K562 (cell line): Measurements from ENCODE around the gene ARHGAP26. TPM values are rescaled to one million over a fixed set of nuclear protein-coding genes. Genes with fewer than 3 reads are reported as not detected.

Source experiments
- CHAMP1 ChIP-seq: fragments of 450-650 bp; IDR thresholded peaks from 2 replicates; pipeline ENCODE4 v1.6.1; 2016; ENCODE audit warnings: mild to moderate bottlenecking
- HMGN3 ChIP-seq: IDR thresholded peaks from 2 replicates; pipeline ENCODE4 v1.6.1; 2011; ENCODE audit warnings: borderline replicate concordance, low read depth, mild to moderate bottlenecking, mixed read lengths, low read length; ENCODE audit not compliant: insufficient read length; ENCODE audit errors: extremely low read depth
- MITF ChIP-seq: IDR thresholded peaks from 2 replicates; pipeline ENCODE4 v1.6.1; 2014; ENCODE audit warnings: antibody characterized with exemption
- PRDM10 ChIP-seq: fragments of 450-650 bp; IDR thresholded peaks from 2 replicates; pipeline ENCODE4 v1.6.1; 2018; ENCODE audit not compliant: partially characterized antibody
- RAD21 ChIP-seq, 2 experiments: fragments of 250-450 bp in 1 of 2; fragments of 450-650 bp in 1 of 2; sonication (Bioruptor Pico) in 1 of 2; formaldehyde crosslinking in 1 of 2; IDR thresholded peaks in 1 of 2; conservative IDR thresholded peaks in 1 of 2; 2 replicates each; pipeline versions ENCODE4 v1.4.0 to v1.8.0; 2020 to 2022; ENCODE audit warnings: mild to moderate bottlenecking in 2 of 2, moderate library complexity in 1 of 2
- SMARCA4 ChIP-seq: fragments of 450-650 bp; IDR thresholded peaks from 2 replicates; pipeline ENCODE4 v1.6.1; 2016
- STAT6 ChIP-seq: sonication (generic); formaldehyde crosslinking; IDR thresholded peaks from 2 replicates; pipeline ENCODE4 v1.8.1; 2023; ENCODE audit warnings: mild to moderate bottlenecking, missing genetic modification reagents
- TAF15 ChIP-seq: fragments of 200-400 bp; formaldehyde crosslinking; IDR thresholded peaks from 2 replicates; pipeline ENCODE4 v1.6.1; 2017; ENCODE audit warnings: mild to moderate bottlenecking, low read depth, low read length, moderate library complexity
- TFAM ChIP-seq: fragments of 250-450 bp; sonication (Bioruptor Pico); conservative IDR thresholded peaks from 2 replicates; pipeline ENCODE4 v1.5.0; 2021; ENCODE audit warnings: mild to moderate bottlenecking, moderate library complexity
- VEZF1 ChIP-seq: fragments of 200-800 bp; sonication (Bioruptor generic); IDR thresholded peaks from 2 replicates; pipeline ENCODE4 v1.6.1; 2017; ENCODE audit warnings: missing genetic modification characterization, missing compliant biosample characterization
- ZNF445 ChIP-seq: fragments of 250-450 bp; sonication (Bioruptor Pico); IDR thresholded peaks from 2 replicates; pipeline ENCODE4 v1.4.0; 2020; ENCODE audit warnings: low read depth, mild to moderate bottlenecking, moderate library complexity
- ZNF77 ChIP-seq: fragments of 250-450 bp; sonication (Bioruptor Pico); IDR thresholded peaks from 2 replicates; pipeline ENCODE4 v1.5.0; 2020
- polyA plus RNA-seq, 8 experiments: library from polyadenylated mRNA; depleted of rRNA in 4 of 8; stranded (reverse) in 5 of 8; unstranded in 3 of 8; fragments of >200 nt; fragmentation: Nextera tagmentation in 2 of 8; fragmentation: Illumina TruSeq in 1 of 8; extraction: Ambion mirVana in 2 of 8; extraction: Trizol in 1 of 8; gene quantifications; 2 replicates each; pipeline versions ENCODE4 v1.2.1 to v1.2.3, GENCODE V29; 2011 to 2014; ENCODE audit warnings: inconsistent platforms in 1 of 8, missing spikeins in 1 of 8
- total RNA-seq, 7 experiments: library from RNA; depleted of rRNA in 6 of 7; stranded (reverse); fragments of >200 nt in 6 of 7; fragmentation: Illumina TruSeq in 2 of 7; extraction: Trizol in 2 of 7; gene quantifications; 2 replicates each; pipeline versions ENCODE4 v1.2.1 to v1.2.3, GENCODE V29; 2011 to 2021; ENCODE audit warnings: low replicate concordance in 1 of 7

ARHGAP26 gene
- total and polyA plus RNA-seq, 9 of the 15 experiments (the other 6 are each of a cell fraction or from before 2014, with no cell fraction given) = 0.13 to 1.1 (median 0.55) TPM

GRCh38 chr5:143222287-143223231 is 452.4 kb downstream of the ARHGAP26 start (continued):
- peak; percentile 11 for TF ChIP-seq PRDM10
- TF ChIP-seq VEZF1 (CRISPR knock-in tag) = no peak; the same call in 1 of the 2 replicates
- no peak for TF ChIP-seq ZNF77 (CRISPR knock-in tag)
- TF ChIP-seq TFAM (CRISPR knock-in tag) = no peak
- TF ChIP-seq CHAMP1 = no peak
- TF ChIP-seq ZNF445 = no peak
- no peak for TF ChIP-seq HMGN3
- TF ChIP-seq STAT6 (CRISPR knock-in tag) = 0 out of 2 replicates have a peak, but pooled peaks have one; percentile 87
- peak in 1 of 2 experiments; percentile 18; a peak in 2 of 4 replicates for TF ChIP-seq RAD21 (CRISPR knock-in tag; conservative IDR thresholded peaks at IDR 0.05 in 1 of 2, IDR thresholded peaks at IDR 0.05 in 1 of 2)
- no peak for TF ChIP-seq TAF15
- no peak for TF ChIP-seq MITF
- peak; percentile 40; the same call in 1 of the 2 replicates for TF ChIP-seq SMARCA4
